OCI-LY3 (cell line): Measurements from ENCODE around the gene CBFA2T2.
"Not testable (repeated sequence)": the region's sequence is repeated elsewhere in the genome, so short reads cannot be mapped to it uniquely, and the experiment has no call there.

Source experiments
- H2AFZ ChIP-seq: fragments of 200-600, 300-600 bp; shearing (Covaris generic); 2 replicates; pipeline ENCODE4 v1.6.0; 2014; ENCODE audit warnings: antibody characterized with exemption, low read depth, low read length
- H3K27ac ChIP-seq: fragments of 200-600, 300-600 bp; sonication (generic); 2 replicates; pipeline ENCODE4 v1.5.1; 2014; ENCODE audit warnings: mild to moderate bottlenecking, low read length, moderate library complexity, mixed read lengths
- H3K27me3 ChIP-seq: fragments of 200-600, 300-600 bp; sonication (generic); 2 replicates; pipeline ENCODE4 v1.6.1; 2014; ENCODE audit warnings: low read depth, low read length, mixed read lengths
- H3K36me3 ChIP-seq: fragments of 200-600, 300-600 bp; sonication (generic); replicated peaks from 2 replicates; pipeline ENCODE3; 2014; ENCODE audit warnings: low read depth, low read length, mixed read lengths
- H3K4me1 ChIP-seq: fragments of 300-600, 200-600 bp; sonication (generic); 2 replicates; pipeline ENCODE4 v1.6.1; 2014; ENCODE audit warnings: low read length, mixed read lengths
- H3K4me2 ChIP-seq: fragments of 200-600, 300-600 bp; sonication (generic); 2 replicates; pipeline ENCODE4 v1.6.1; 2014; ENCODE audit warnings: low read length, mixed read lengths
- H3K4me3 ChIP-seq: fragments of 300-600, 200-600 bp; sonication (generic); 2 replicates; pipeline ENCODE4 v1.5.1; 2014; ENCODE audit warnings: antibody characterized with exemption, mild to moderate bottlenecking, low read length, moderate library complexity
- H3K79me2 ChIP-seq: fragments of 300-600, 200-600 bp; shearing (Covaris generic); 2 replicates; pipeline ENCODE4 v1.6.1; 2014; ENCODE audit warnings: mild to moderate bottlenecking, low read length, mixed read lengths
- H3K9ac ChIP-seq: fragments of 300-600, 200-600 bp; shearing (Covaris generic); 2 replicates; pipeline ENCODE4 v1.6.0; 2014; ENCODE audit warnings: mild to moderate bottlenecking, low read length, moderate library complexity
- H3K9me3 ChIP-seq: fragments of 200-600, 300-600 bp; shearing (Covaris generic); 2 replicates; pipeline ENCODE4 v1.6.1; 2014; ENCODE audit warnings: low read length, mixed read lengths; ENCODE audit not compliant: insufficient read depth
- H4K20me1 ChIP-seq: fragments of 200-600, 300-600 bp; sonication (generic); 2 replicates; pipeline ENCODE4 v1.6.1; 2016; ENCODE audit warnings: low read length, mixed read lengths; ENCODE audit not compliant: insufficient read depth
- CTCF ChIP-seq: fragments of 200-600, 300-600 bp; sonication (generic); IDR thresholded peaks from 2 replicates; pipeline ENCODE4 v1.5.1; 2014; ENCODE audit warnings: antibody characterized with exemption, low read length, low read depth
- EZH2phosphoT487 ChIP-seq: fragments of 200-600 bp; shearing (Covaris generic); IDR thresholded peaks from 2 replicates; pipeline ENCODE4 v1.6.1; 2018; ENCODE audit warnings: antibody characterized with exemption, mixed run types, low read depth

The CBFA2T2 gene

GRCh38 chr20:33531885-33532284 is 42.0 kb downstream of the CBFA2T2 start:
- H3K79me2 ChIP-seq, result no peaks in the 10 kb centered on the region
- no peak overlapping the region for H3K4me3 ChIP-seq
- no peak for TF ChIP-seq CTCF
- no peak for TF ChIP-seq EZH2phosphoT487
- peaks cover 6% of the 10 kb centered on the region for H3K4me1 ChIP-seq
- peaks cover 19% of the 10 kb centered on the region for H4K20me1 ChIP-seq
- no peak overlapping the region for H3K4me2 ChIP-seq
- H2AFZ ChIP-seq, result no peak overlapping the region
- no peak overlapping the region for H3K9ac ChIP-seq
- no peak overlapping the region for H3K27ac ChIP-seq
- no peaks in the 10 kb centered on the region for H3K36me3 ChIP-seq
- no peaks in the 10 kb centered on the region for H3K9me3 ChIP-seq
- H3K27me3 ChIP-seq, result no peaks in the 10 kb centered on the region

GRCh38 chr20:33532753-33533459 is 43.0 kb downstream of the CBFA2T2 start:
- H3K9ac ChIP-seq, result no peak overlapping the region
- no peaks in the 10 kb centered on the region for H3K27me3 ChIP-seq
- H3K27ac ChIP-seq, result no peak overlapping the region
- TF ChIP-seq EZH2phosphoT487, result no peak
- TF ChIP-seq CTCF, result no peak
- H3K4me2 ChIP-seq, result no peak overlapping the region
- no peak overlapping the region for H3K4me3 ChIP-seq
- H4K20me1 ChIP-seq, result peaks cover 19% of the 10 kb centered on the region
- H3K9me3 ChIP-seq, result no peaks in the 10 kb centered on the region
- peaks cover 3% of the 10 kb centered on the region for H3K36me3 ChIP-seq
- H3K4me1 ChIP-seq, result peaks cover 6% of the 10 kb centered on the region
- no peaks in the 10 kb centered on the region for H3K79me2 ChIP-seq
- H2AFZ ChIP-seq, result no peak overlapping the region

- H3K27me3 ChIP-seq, H3K79me2 ChIP-seq, H3K4me3 ChIP-seq, H3K4me2 ChIP-seq, H3K9me3 ChIP-seq, H3K36me3 ChIP-seq, H2AFZ ChIP-seq, H3K4me1 ChIP-seq, H3K27ac ChIP-seq, H3K9ac ChIP-seq: not testable (repeated sequence)
- peaks cover 13% of the 10 kb centered on the region for H4K20me1 ChIP-seq
These were observed 45.8 kb downstream of the CBFA2T2 start for GRCh38 chr20:33535717-33536116.

GRCh38 chr20:33537608-33538007 is 47.7 kb downstream of the CBFA2T2 start:
- no peak overlapping the region for H3K4me3 ChIP-seq
- no peaks in the 10 kb centered on the region for H3K79me2 ChIP-seq
- no peaks in the 10 kb centered on the region for H3K4me1 ChIP-seq
- no peak overlapping the region for H2AFZ ChIP-seq
- peaks cover 3% of the 10 kb centered on the region for H3K36me3 ChIP-seq
- no peak overlapping the region for H3K27ac ChIP-seq
- H3K9me3 ChIP-seq, result no peaks in the 10 kb centered on the region
- H3K27me3 ChIP-seq, result no peaks in the 10 kb centered on the region
- H3K4me2 ChIP-seq, result no peak overlapping the region
- TF ChIP-seq EZH2phosphoT487 (no peak), CTCF (no peak)
- 0 out of 2 replicates have a peak, but pooled peaks cover 4% of the 10 kb centered on the region for H4K20me1 ChIP-seq
- no peak overlapping the region for H3K9ac ChIP-seq
